Adrenal gland (tissue), 5 donors: ENCODE results near the gene SLC10A1.

Source experiments
- CTCF ChIP-seq, 6 experiments: fragments of 450-650 bp in 4 of 6; fragments of 200-600 bp in 2 of 6; sonication (generic) in 1 of 6; IDR thresholded peaks; 1 replicate in 5 of 6; 2 replicates in 1 of 6; pipeline versions ENCODE4 v1.5.1 to v1.8.0; 2016 to 2021; ENCODE audit warnings: antibody characterized with exemption in 6 of 6, mild to moderate bottlenecking in 2 of 6, moderate library complexity in 1 of 6
- POLR2A ChIP-seq, 2 donors: fragments of 450-650 bp; IDR thresholded peaks; one replicate each; pipeline ENCODE4 v1.6.1; 2017; ENCODE audit warnings: antibody characterized with exemption in 2 of 2, mild to moderate bottlenecking in 2 of 2, moderate library complexity in 1 of 2
- donor health status: DM: no; HTN: no; CAD: no.

- TF ChIP-seq POLR2A (IDR thresholded peaks at IDR 0.05) = no peak
- TF ChIP-seq CTCF (IDR thresholded peaks at IDR 0.05) = no peak
Observed at GRCh38 chr14:69839661-69840060, 42.6 kb upstream of the SLC10A1 start.
